ENCODE results near the gene CNOT6.
A peak's percentile ranks its signal among the peaks of the same experiment; 100 is the strongest.
"Not testable (repeated sequence)": the region's sequence is repeated elsewhere in the genome, so short reads cannot be mapped to it uniquely, and the experiment has no call there.

Gene CNOT6

DNA sequence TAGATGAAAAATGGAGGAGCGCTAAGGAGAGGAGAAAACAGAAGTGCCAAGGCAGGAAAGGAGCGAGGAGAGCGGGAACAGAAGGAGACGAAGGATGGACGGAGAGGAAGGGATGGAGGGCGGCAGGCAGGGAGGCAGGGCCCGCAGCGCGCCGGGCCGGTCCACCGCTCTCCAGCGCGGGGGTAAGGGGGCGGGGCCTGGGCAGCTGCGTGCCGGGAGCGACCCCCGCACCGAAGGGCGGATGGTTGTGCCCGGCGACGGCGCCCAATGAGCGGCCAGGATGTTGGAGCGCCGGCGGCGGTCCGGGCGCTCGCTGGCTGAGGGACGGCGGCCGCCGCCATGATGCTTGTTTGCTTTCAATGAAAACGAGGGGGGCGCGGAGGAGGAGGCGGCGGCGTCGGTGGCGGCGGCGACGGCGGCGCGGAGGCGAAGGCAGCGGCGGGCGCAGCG lies at the start of gene CNOT6:
Gene CNOT6 (plus strand): TSS at position 320 of the 450 bp plus-strand sequence. CDS start 34,898 bp downstream, outside the sequence.
- TF ChIP-seq, protein P1, sequence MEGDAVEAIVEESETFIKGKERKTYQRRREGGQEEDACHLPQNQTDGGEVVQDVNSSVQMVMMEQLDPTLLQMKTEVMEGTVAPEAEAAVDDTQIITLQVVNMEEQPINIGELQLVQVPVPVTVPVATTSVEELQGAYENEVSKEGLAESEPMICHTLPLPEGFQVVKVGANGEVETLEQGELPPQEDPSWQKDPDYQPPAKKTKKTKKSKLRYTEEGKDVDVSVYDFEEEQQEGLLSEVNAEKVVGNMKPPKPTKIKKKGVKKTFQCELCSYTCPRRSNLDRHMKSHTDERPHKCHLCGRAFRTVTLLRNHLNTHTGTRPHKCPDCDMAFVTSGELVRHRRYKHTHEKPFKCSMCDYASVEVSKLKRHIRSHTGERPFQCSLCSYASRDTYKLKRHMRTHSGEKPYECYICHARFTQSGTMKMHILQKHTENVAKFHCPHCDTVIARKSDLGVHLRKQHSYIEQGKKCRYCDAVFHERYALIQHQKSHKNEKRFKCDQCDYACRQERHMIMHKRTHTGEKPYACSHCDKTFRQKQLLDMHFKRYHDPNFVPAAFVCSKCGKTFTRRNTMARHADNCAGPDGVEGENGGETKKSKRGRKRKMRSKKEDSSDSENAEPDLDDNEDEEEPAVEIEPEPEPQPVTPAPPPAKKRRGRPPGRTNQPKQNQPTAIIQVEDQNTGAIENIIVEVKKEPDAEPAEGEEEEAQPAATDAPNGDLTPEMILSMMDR (IDR thresholded peaks at IDR 0.05; ENCODE audit: low read depth, low read length) = no peak
- H3K4me3 ChIP-seq (ENCODE audit: low read depth, low read length) = peak within 1 kb of the TSS; percentile 84

DNA sequence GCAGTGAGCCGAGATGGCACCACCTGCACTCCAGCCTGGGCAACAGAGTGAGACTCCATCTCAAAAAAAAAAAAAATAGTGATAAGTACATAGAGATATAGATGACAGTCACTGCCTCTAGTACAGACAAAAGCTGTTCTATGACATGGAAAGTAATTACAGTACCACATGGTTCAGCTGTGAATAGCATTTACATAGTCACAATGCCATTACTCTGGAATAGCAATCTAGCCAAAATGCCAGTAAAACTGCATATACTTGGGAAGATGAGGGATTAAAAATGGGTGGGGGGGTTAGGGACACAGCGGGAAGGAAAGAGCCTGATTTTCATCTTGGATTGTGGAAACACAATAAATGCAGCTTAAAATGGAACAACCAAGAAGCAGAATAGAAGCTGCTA lies 39.4 kb upstream of the CNOT6 start:
- TF ChIP-seq, protein P1 (IDR thresholded peaks at IDR 0.05; ENCODE audit: low read depth, low read length) = no peak
- H3K4me3 ChIP-seq (ENCODE audit: low read depth, low read length) = no peak overlapping the region

DNA sequence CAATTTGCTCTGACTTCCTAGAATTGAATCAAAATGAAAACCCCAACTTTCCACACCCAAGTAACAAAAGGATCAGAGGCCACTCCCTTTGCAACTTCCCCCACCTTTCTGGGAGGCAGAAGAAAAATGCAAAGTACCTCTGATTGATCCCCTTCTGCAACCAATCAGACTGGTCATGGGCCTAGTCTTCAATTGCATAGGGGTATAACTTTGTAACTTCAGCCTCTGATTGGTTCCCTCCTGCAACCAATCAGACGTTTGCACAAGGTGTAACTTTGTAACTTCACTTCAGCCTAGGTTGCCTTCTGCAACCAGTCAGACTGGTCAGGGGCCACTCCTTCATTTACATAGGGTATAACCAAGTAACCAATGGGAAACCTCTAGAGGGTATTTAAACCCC lies 38.3 kb upstream of the CNOT6 start:
- H3K4me3 ChIP-seq (ENCODE audit: low read depth, low read length) = no peak overlapping the region
- TF ChIP-seq, protein P1 (IDR thresholded peaks at IDR 0.05; ENCODE audit: low read depth, low read length) = no peak

DNA sequence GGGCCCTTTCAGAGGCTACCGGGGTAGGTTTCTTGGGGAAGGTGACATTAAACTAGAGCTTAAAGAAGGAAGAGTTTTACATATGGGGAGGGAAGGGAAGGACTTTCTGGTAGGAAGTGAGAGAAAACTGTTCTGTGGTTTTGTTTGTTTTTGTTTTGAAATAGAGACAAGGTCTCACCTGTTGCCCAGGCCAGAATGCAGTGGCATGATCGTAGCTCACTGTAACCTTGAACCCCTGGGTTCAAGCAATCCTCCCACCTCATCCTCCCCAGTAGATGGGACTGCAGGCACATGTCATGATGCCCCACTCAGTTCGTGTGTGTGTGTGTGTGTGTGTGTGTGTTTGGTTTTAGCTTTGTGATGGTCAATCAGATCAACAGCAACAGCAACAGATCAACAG lies 37.4 kb upstream of the CNOT6 start:
- TF ChIP-seq, protein P1 (IDR thresholded peaks at IDR 0.05; ENCODE audit: low read depth, low read length) = no peak
- no peak overlapping the region for H3K4me3 ChIP-seq (ENCODE audit: low read depth, low read length)

DNA sequence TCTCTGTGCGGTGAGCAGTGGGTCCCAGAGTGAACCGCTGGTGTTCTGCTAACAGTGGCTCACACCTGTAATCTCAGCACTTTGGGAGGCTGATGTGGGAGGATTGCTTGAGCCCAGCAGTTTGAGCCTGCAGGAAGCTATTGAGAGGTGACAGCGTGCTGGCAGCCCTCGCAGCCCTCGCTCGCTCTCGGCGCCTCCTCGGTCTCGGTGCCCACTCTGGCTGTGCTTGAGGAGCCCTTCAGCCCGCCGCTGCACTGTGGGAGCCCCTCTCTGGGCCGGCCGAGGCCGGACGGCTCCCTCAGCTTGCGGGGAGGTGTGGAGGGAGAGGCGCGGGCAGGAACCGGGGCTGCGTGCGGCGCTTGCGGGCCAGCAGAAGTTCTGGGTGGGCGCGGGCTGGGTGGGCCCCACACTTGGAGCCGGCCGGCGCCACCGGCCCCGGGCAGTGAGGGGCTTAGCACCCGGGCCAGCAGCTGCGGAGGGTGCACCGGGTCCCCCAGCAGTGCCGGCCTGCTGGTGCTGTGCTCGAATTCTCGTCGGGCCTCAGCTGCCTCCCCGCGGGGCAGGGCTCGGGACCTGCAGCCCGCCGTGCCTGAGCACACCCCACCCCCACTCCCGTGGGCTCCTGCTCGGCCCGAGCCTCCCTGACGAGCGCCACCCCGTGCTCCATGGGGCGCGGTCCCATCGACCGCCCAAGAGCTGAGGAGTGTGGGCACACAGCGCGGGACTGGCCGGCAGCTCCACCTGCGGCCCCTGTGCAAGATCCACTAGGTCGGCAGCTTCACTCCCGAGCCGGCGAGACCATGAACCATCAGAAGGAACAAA lies 35.1 kb upstream of the CNOT6 start:
- not testable (repeated sequence) for H3K4me3 ChIP-seq (ENCODE audit: low read depth, low read length)

DNA sequence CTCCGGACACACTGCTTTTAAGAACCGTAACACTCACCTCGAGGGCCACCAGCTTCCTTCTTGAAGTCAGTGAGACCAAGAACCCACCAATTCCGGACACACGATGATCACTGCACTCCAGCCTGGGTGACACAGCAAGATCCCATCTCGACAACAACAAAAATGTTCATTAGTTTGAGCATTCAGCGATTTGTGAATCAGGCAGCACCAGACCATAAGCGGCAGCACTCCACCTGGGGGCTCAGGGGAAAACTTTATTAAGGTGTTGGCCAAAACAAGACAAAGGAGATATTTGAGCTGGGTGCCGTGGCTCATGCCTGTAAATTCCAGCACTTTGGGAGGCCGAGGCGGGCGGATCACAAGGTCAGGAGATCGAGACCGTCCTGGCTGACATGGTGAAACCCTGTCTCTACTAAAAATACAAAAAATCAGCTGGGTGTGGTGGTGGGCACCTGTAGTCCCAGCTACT lies 34.5 kb upstream of the CNOT6 start:
- H3K4me3 ChIP-seq (ENCODE audit: low read depth, low read length) = not testable (repeated sequence)

DNA sequence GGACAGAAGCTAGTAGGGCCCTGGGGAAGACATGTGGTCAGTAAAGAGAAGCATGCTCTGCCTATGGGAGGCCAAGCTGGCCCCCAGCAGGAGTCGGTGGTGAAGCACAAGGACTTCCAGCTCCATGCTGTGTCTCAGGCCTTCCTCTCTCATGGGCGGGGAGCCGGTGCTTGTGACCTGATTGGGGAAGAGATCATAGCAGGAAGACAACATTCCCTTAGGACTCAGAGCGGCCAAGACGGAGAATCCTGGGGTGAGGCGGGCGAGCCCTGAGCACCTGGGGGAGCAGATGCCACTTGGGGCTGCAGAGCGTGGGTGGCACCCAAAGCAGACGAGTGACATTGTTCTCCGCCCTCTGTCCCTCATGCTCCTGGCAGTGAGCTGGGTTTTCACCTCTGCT lies 33.3 kb upstream of the CNOT6 start:
- H3K4me3 ChIP-seq (ENCODE audit: low read depth, low read length) = no peak overlapping the region
- TF ChIP-seq, protein P1 (IDR thresholded peaks at IDR 0.05; ENCODE audit: low read depth, low read length) = no peak

DNA sequence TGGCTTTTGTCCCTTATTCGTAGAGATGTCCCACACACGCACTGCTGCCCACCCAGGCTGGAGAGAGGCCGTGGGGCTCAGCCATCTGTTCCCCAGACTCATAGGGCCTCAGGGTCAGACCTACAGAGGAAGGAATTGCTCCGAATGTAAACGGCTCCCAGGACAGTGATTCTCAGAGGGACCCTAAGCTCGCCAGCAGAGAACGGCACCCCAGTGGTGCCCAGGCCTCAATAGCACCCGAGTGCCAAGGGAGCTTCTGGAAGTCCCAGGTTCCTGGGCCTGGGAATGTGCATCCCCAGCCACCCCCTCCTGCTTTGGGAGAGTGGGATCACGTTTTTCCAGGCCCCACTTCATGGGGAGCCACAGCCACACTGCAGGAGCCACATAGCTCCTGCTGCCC lies 32.9 kb upstream of the CNOT6 start:
- TF ChIP-seq, protein P1 (IDR thresholded peaks at IDR 0.05; ENCODE audit: low read depth, low read length) = no peak
- H3K4me3 ChIP-seq (ENCODE audit: low read depth, low read length) = no peak overlapping the region

Data from WI38 (cell line).